Thyroid gland (tissue), 4 donors: ENCODE data around the gene ATP6V1C2.

ENCODE experiments used
- CTCF ChIP-seq, 6 experiments: fragments of 200-600 bp in 3 of 6; fragments of 450-650 bp in 3 of 6; sonication (generic) in 3 of 6; IDR thresholded peaks; one replicate each; pipeline ENCODE4 v1.5.1; 2016 to 2019; ENCODE audit warnings: antibody characterized with exemption in 6 of 6, mild to moderate bottlenecking in 2 of 6, inconsistent platforms in 1 of 6, moderate library complexity in 1 of 6
- POLR2A ChIP-seq, 2 donors: fragments of 450-650 bp; IDR thresholded peaks; one replicate each; pipeline ENCODE4 v1.6.1; 2017; ENCODE audit warnings: antibody characterized with exemption in 2 of 2, mild to moderate bottlenecking in 2 of 2, moderate library complexity in 1 of 2

GRCh38 chr2:10720306-10720705 is 1.1 kb upstream of the ATP6V1C2 start:
- TF ChIP-seq POLR2A (IDR thresholded peaks at IDR 0.05) = no peak
- TF ChIP-seq CTCF (IDR thresholded peaks at IDR 0.05) = no peak
